Measurements from ENCODE around the gene RAB27B. TPM values are rescaled to one million over a fixed set of nuclear protein-coding genes. Genes with fewer than 3 reads are reported as not detected.

The RAB27B gene
- polyA plus RNA-seq, 2 of the 4 experiments (the other 2 are of a cell fraction) = 11.0 to 13.2 TPM

- Histone ChIP-seq H3K27ac (no peak overlapping the region), H3K9me3 (no peaks in the 10 kb centered on the region), H3K4me2 (no peak overlapping the region), H3K4me1 (peaks cover 29% of the 10 kb centered on the region; the same call in 2 of the 3 replicates), H3K4me3 (no peak overlapping the region)
- DNase-seq (ENCODE audit: low read depth in 1 of 2, low spot score in 1 of 2) (no peak), ATAC-seq (no peak), FAIRE-seq (no peak)
- ChIA-PET POLR2A (no interaction called here), CTCF (no interaction called here)
- 63% methylated on average over 3 of the region's 3 CpGs for WGBS (ENCODE audit: missing lambda C conversion rate)
- TF ChIP-seq SMC3 (IDR thresholded peaks at IDR 0.05) (no peak), KDM1A (IDR thresholded peaks at IDR 0.05; ENCODE audit: low read depth) (no peak), GATA3 (IDR thresholded peaks at IDR 0.05; ENCODE audit: borderline replicate concordance) (no peak), NPAS2 (CRISPR knock-in tag; IDR thresholded peaks at IDR 0.05; ENCODE audit: borderline replicate concordance) (no peak), FOSB (CRISPR knock-in tag; IDR thresholded peaks at IDR 0.05) (no peak), EHMT2 (IDR thresholded peaks at IDR 0.05; ENCODE audit: low read depth) (no peak), CBX2 (IDR thresholded peaks at IDR 0.05; ENCODE audit: borderline replicate concordance, low read depth) (no peak), NR3C1 (IDR thresholded peaks at IDR 0.05) (no peak), MAX (IDR thresholded peaks at IDR 0.05) (no peak), RARB (CRISPR knock-in tag; IDR thresholded peaks at IDR 0.05) (no peak), PBX3 (IDR thresholded peaks at IDR 0.05) (no peak), MYC (IDR thresholded peaks at IDR 0.05; ENCODE audit: borderline replicate concordance, low read length) (no peak), HOXA7 (CRISPR knock-in tag; IDR thresholded peaks at IDR 0.05) (no peak), BHLHE40 (IDR thresholded peaks at IDR 0.05; ENCODE audit: low read depth, low read length) (no peak), ZFP36 (IDR thresholded peaks at IDR 0.05; ENCODE audit: borderline replicate concordance, partially characterized antibody) (no peak), RCOR1 (IDR thresholded peaks at IDR 0.05; ENCODE audit: low read depth, low read length) (no peak)
- TF ChIP-seq, protein P1, sequence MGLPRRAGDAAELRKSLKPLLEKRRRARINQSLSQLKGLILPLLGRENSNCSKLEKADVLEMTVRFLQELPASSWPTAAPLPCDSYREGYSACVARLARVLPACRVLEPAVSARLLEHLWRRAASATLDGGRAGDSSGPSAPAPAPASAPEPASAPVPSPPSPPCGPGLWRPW (IDR thresholded peaks at IDR 0.05) = no peak
- TF ChIP-seq, protein P2, sequence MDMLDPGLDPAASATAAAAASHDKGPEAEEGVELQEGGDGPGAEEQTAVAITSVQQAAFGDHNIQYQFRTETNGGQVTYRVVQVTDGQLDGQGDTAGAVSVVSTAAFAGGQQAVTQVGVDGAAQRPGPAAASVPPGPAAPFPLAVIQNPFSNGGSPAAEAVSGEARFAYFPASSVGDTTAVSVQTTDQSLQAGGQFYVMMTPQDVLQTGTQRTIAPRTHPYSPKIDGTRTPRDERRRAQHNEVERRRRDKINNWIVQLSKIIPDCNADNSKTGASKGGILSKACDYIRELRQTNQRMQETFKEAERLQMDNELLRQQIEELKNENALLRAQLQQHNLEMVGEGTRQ (IDR thresholded peaks at IDR 0.05) = no peak
- TF ChIP-seq, protein P3, sequence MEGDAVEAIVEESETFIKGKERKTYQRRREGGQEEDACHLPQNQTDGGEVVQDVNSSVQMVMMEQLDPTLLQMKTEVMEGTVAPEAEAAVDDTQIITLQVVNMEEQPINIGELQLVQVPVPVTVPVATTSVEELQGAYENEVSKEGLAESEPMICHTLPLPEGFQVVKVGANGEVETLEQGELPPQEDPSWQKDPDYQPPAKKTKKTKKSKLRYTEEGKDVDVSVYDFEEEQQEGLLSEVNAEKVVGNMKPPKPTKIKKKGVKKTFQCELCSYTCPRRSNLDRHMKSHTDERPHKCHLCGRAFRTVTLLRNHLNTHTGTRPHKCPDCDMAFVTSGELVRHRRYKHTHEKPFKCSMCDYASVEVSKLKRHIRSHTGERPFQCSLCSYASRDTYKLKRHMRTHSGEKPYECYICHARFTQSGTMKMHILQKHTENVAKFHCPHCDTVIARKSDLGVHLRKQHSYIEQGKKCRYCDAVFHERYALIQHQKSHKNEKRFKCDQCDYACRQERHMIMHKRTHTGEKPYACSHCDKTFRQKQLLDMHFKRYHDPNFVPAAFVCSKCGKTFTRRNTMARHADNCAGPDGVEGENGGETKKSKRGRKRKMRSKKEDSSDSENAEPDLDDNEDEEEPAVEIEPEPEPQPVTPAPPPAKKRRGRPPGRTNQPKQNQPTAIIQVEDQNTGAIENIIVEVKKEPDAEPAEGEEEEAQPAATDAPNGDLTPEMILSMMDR (IDR thresholded peaks at IDR 0.05) = no peak
These were observed 50.5 kb downstream of the RAB27B start for GRCh38 chr18:54878659-54879358.

DNA sequence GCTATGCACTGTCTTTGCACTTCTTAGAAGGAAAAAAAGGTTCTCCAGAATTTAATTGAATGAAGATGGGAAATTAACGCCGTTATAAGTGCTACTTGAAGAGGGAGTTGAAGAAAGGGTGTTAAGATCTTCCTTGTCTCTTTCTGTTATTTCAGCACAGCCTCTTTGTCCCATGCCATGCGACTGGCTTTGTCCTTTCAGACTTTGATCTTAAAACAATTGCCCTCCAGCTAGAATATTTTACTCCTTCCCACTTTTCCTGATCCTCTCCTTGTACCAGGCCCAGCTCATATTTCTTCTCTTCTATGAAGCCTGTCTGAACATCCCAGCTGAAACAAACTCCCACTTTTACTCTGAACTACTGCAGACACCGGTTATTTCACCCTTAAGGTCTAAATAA lies 51.4 kb downstream of the RAB27B start:
- 94% methylated on average over 4 of the region's 4 CpGs for WGBS (ENCODE audit: missing lambda C conversion rate)
- Histone ChIP-seq H3K27ac (no peak overlapping the region), H3K4me1 (peaks cover 26% of the 10 kb centered on the region; the same call in 2 of the 3 replicates), H3K9me3 (no peaks in the 10 kb centered on the region), H3K4me2 (no peak overlapping the region), H3K4me3 (no peak overlapping the region)
- TF ChIP-seq RAD21 (conservative IDR thresholded peaks at IDR 0.05 in 1 of 2, IDR thresholded peaks at IDR 0.05 in 1 of 2) (no peak), ZNF302 (CRISPR knock-in tag; IDR thresholded peaks at IDR 0.05) (no peak), TP53 (CRISPR knock-in tag; IDR thresholded peaks at IDR 0.05) (no peak)
- DNase-seq (ENCODE audit: low read depth in 1 of 2, low spot score in 1 of 2) (no peak), FAIRE-seq (no peak), ATAC-seq (no peak)
- ChIA-PET CTCF (no interaction called here), POLR2A (no interaction called here)

Measured in A549 (cell line).